Prostate gland (tissue), 2 donors: ENCODE data around the gene DROSHA.

Source experiments
- POLR2A ChIP-seq: fragments of 450-650 bp; IDR thresholded peaks from one replicate; pipeline ENCODE4 v1.6.1; 2016; ENCODE audit warnings: antibody characterized with exemption, mild to moderate bottlenecking
- TF ChIP-seq, protein P1 (sequence below), 4 experiments: fragments of 200-600 bp in 2 of 4; fragments of 450-650 bp in 2 of 4; sonication (generic) in 2 of 4; IDR thresholded peaks; 1 replicate in 3 of 4; 2 replicates in 1 of 4; pipeline ENCODE4 v1.5.1; 2016 to 2019; ENCODE audit warnings: antibody characterized with exemption in 4 of 4, mild to moderate bottlenecking in 2 of 4, moderate library complexity in 2 of 4

DNA sequence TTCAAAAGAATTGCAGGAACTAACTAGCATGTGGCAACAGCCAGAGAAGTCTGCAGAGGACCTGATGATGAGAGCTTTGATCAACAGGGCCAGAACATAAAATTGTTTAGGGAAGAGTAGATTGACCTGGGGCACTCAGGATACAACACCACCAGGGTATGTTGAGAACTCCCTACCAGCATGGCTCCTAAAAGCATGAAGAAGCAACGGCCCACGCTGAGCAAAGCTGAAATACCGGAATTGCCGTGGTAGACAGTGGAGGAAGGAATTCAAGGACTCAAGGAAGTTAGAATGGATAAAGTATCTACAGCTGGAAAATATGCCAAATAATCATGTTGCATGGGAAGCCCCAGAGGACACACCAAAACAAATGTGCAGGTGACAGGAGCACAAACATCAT is 31.6 kb downstream of the DROSHA start:
- TF ChIP-seq POLR2A = no peak
- TF ChIP-seq, protein P1, sequence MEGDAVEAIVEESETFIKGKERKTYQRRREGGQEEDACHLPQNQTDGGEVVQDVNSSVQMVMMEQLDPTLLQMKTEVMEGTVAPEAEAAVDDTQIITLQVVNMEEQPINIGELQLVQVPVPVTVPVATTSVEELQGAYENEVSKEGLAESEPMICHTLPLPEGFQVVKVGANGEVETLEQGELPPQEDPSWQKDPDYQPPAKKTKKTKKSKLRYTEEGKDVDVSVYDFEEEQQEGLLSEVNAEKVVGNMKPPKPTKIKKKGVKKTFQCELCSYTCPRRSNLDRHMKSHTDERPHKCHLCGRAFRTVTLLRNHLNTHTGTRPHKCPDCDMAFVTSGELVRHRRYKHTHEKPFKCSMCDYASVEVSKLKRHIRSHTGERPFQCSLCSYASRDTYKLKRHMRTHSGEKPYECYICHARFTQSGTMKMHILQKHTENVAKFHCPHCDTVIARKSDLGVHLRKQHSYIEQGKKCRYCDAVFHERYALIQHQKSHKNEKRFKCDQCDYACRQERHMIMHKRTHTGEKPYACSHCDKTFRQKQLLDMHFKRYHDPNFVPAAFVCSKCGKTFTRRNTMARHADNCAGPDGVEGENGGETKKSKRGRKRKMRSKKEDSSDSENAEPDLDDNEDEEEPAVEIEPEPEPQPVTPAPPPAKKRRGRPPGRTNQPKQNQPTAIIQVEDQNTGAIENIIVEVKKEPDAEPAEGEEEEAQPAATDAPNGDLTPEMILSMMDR (IDR thresholded peaks at IDR 0.05) = no peak
